NCI-H1436 (cell line): ENCODE measurements around the gene GTF2F1.
"Not testable (repeated sequence)": the region's sequence is repeated elsewhere in the genome, so short reads cannot be mapped to it uniquely, and the experiment has no call there.

Source experiments
- DNase-seq: peaks from one replicate; lab custom pipeline; 2025; lab: John Stamatoyannopoulos, UW

The GTF2F1 gene

GRCh38 chr19:6393074-6393982 lies at the start of gene GTF2F1:
Gene GTF2F1 (minus strand): TSS chr19:6393164. CDS start chr19:6392995, 169 bp downstream.
- DNase-seq: peak; percentile 95

DNA sequence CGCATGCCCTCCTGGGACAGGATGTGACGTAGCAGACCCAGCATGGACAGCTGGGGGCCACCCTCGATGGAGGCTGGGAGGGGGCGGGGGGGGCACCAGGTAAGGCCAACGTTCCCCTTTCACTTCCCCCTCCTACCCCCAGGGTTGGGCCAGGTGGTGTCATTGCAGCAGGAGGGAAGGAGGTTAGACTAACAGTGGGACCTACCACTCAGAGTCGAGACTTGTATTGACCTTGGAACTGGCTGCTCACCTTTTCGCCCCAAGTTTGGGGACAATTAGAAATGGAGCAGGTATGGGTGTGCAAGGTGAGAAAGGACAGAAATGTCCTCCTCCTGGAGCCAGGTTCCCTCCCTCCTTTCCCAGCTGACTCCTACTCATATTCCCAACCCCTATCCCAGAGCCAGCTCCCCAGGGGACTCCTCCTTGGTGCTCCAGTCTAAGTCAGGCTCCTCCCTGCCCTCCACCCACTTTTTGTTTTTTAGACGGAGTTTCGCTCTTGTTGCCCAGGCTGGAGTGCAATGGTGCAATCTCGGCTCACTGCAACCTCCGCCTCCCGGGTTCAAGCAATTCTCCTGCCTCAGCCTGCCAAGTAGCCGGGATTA lies 49.2 kb upstream of the GTF2F1 start:
- no peak for DNase-seq

DNA sequence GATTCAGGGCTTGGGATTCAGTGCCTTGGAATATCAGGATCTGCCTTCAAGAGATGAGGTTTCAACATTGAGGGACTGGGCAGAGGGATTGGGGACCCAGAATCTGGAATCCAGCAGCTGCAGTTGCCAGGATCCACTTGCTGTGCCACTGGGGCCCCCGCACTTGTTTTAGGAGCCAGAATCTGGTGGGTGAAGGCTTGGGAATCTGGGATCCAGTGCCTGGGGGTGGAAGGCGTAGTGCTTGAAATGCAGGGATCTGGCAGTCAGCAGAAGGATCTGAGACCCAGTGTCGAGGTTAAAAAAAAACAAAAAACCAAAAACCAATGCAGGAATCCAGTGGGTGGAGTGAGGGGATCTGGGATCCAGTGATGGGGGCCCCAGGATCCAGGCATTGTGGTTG lies 47.9 kb upstream of the GTF2F1 start:
- no peak for DNase-seq

GRCh38 chr19:6439743-6440142 lies 46.8 kb upstream of the GTF2F1 start:
- no peak for DNase-seq

GRCh38 chr19:6433663-6434062 lies 40.7 kb upstream of the GTF2F1 start, which contains the start of gene SLC25A41:
Gene SLC25A41 (minus strand): TSS chr19:6433763. CDS start chr19:6433693, 70 bp downstream.
- DNase-seq: no peak

- no peak for DNase-seq
Observed at GRCh38 chr19:6433165-6433564, 40.2 kb upstream of the GTF2F1 start.

- no peak for DNase-seq
Observed at GRCh38 chr19:6431891-6432290, 38.9 kb upstream of the GTF2F1 start.

DNA sequence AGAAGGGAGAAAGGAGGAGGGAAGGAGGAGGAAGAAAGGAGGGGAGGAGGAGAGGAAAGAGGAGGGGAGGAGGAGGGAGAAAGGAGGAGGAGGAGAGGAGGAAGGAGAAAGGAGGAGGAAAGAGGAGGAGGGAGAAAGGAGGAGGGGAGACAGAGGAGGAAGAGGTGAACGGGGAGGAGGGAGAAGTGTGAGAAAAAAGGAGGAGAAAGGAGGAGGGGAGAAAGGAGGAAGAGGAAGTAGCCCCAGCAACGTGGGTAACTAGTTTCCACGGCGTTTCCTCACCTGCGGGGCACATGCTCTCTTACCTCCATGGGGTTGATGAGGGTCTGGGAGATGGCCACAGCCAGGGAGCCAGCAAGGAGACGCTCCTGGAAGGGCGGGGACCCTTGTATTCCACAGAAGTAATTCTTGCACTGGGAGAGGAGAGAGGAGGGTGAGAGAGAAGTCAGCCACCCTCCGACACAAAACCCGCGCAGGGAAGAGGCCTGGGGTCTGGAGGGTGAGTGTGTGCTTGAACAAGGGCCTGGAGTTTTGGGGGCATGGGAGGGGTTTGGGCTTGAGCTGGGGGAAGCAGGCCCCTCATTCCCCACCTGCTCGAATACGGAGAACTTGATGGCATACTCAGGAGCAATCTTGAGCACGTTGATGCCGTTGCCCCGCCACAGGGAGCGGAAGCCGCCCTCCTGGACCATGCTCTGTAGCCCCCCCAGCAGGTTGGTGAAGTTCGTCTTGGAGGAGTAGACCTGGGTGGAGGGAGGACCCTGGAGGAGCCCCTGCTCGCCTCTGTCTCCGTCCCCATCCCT lies 36.7 kb upstream of the GTF2F1 start:
- DNase-seq: no peak

- DNase-seq: not testable (repeated sequence)
Observed at GRCh38 chr19:6428692-6429418, 35.9 kb upstream of the GTF2F1 start.

DNA sequence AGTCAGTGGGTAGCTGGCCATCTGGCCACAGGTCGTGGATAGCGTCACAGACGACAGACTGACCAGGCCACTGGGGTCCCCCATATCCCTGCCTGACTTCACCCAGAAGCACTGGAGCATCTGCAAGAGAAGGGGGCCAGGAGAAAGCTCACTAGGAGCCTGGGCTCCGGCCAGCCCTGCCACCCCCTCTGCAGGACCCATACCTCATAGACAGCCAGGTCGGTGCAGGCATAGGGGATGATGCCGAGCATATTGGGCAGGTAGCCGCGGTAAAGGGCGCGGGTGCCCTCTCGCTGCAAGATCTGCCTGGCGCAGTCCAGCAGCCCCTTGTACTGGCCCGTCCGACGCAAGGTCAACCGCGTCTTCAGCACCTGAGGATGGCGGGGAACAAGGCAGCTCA lies 34.2 kb upstream of the GTF2F1 start:
- DNase-seq: no peak

DNA sequence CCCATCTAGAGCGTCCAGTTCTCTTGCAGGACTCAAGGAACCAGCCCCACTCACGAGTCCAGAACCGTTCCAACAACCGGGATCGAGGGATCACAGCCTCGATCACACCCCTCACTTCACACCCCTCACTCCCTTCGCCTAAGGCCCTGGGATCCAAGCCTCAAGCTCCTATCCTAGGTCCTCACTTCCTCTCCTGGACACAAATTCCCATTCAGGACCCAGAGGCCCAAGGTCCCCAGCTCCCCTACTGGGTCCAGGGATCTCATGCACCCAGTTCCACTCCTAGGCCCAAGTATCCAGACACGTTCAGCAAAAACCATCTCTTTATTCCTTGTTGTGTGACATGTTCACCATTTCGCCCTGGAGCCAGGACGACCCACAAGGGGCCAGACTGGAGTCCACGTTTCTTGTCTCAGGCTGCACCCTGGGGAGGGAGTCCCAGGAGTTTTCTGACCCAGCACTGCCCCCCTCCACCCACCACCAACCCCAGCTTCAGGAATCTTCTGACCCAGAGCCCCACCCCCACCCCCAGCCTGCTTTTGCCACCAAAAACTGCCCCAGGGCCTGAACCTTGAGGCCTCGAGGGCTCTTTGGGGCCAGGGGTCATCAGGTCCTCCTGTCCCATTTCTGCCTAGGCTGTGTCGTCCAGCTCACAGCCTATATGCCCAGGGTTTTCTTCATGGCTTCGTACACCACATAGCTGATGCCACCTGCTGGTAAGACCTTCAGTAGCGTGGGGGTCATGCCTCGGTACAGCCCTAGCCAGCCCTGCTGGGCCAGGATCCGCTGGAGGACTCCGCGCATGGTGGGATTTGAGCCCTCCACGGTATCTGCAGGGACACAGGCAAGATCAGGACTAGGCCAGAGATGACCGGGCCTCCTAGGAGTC lies 33.0 kb upstream of the GTF2F1 start:
- no peak for DNase-seq

- peak; percentile 99 for DNase-seq
Observed at GRCh38 chr19:6424939-6425731, 32.2 kb upstream of the GTF2F1 start.

DNA sequence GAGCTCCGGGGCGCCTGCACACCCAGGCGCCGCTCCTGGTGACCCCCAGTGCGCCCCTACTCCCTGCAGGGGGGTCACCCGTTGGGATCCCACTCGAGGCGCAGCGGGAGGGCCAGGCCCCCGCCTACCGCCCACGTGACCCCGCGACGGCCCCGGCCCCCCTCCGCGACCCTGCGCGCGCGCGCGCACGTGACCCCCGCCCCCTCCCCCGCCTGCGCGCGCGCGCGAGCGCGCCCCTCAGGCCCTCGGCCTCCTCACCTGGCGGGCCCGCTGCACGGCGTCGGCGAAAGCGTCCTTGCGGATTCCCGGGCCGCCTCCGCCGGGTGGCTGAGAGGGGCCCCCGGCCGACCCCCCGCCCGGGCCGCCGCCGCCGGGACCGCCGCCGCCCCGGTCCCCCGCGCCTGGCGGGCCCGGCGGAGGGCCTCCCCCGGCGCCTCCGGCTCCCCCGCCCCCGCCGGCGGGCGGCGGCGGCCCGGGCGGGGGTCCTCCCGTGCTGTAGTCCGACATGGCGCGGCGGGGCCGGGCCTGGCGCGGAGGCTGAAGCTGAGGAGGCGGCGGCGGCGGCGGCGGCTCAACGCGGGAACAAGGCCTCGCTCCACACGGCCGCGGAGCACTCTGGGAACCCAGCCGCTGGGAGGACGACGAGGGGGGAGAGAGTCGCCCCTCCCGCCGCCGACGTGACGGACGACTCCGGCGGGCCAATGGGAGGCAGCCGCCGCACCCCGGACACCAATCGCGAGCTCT lies 31.4 kb upstream of the GTF2F1 start, which contains the start of gene KHSRP:
Gene KHSRP (minus strand): TSS at position 617 of the 744 bp plus-strand sequence. CDS start 110 bp downstream, at position 507.
- no peak for DNase-seq

- DNase-seq: no peak
Observed at GRCh38 chr19:6423499-6424194, 30.7 kb upstream of the GTF2F1 start.

GRCh38 chr19:6421075-6422014 lies 28.4 kb upstream of the GTF2F1 start:
- DNase-seq: no peak

DNA sequence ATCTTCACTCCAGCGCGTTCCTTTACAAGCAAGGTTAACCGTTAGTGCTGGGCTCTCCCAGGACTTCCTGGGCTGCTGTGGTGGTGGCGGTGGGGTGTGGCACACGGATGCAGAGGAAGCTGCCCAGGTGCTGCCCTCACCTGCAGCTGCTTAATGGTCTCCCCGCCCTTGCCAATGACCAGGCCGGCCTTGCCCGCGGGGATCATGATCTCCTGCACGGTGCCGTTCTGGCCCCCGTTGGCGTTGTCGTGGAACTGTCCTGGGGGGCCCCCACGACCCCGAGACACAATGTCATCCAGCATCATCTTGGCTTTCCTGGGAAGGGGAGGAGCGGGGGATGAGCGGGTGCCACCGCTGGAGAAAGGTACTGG lies 25.6 kb upstream of the GTF2F1 start:
- DNase-seq: no peak
